H1 (cell line): Measurements from ENCODE around the gene HMGN3. TPM values are rescaled to one million over a fixed set of nuclear protein-coding genes. Genes with fewer than 3 reads are reported as not detected.

Experiments
- CTCF ChIA-PET: fragments of 300-600 bp; sonication (Branson Sonifier 250); formaldehyde crosslinking; loops from one replicate; lab custom pipeline; 2021; ENCODE audit not compliant: partially characterized antibody; lab: Charles Lee
- POLR2A ChIA-PET: fragments of 300-600 bp; sonication (Branson Sonifier 250); formaldehyde crosslinking; loops from one replicate; lab custom pipeline; 2021; ENCODE audit warnings: inconsistent platforms; ENCODE audit not compliant: partially characterized antibody; lab: Charles Lee
- DNase-seq, 2 experiments: peaks; one replicate each; pipeline versions ENCODE4 v3.0.0 to v3.0.0-alpha.2; 2010 to 2022; ENCODE audit warnings: low spot score in 2 of 2, low read depth in 1 of 2, mixed read lengths in 1 of 2
- FAIRE-seq: peaks from 2 replicates; lab custom pipeline; 2011; peaks lifted over from hg19 to GRCh38; lab: Jason Lieb, UNC
- H2AFZ ChIP-seq: 2 replicates; pipeline ENCODE4 v1.8.1; 2012; ENCODE audit warnings: low read length, inconsistent platforms
- H2AK5ac ChIP-seq: 2 replicates; pipeline ENCODE4 v1.6.1; 2013; ENCODE audit warnings: low read depth, low read length
- H2BK120ac ChIP-seq: replicated peaks from 2 replicates; pipeline ENCODE3; 2013; ENCODE audit warnings: low read depth, low read length, inconsistent platforms
- H2BK12ac ChIP-seq: 2 replicates; pipeline ENCODE4 v1.6.1; 2013; ENCODE audit warnings: low read depth, low read length
- H2BK15ac ChIP-seq: 2 replicates; pipeline ENCODE4 v1.6.1; 2013; ENCODE audit warnings: low read length
- H2BK20ac ChIP-seq: 2 replicates; pipeline ENCODE4 v1.6.1; 2013; ENCODE audit warnings: low read length
- H2BK5ac ChIP-seq: 2 replicates; pipeline ENCODE4 v1.6.1; 2013; ENCODE audit warnings: low read depth, low read length
- H3K14ac ChIP-seq: 2 replicates; pipeline ENCODE4 v1.6.1; 2013; ENCODE audit warnings: inconsistent platforms; ENCODE audit not compliant: insufficient read length
- H3K18ac ChIP-seq: 2 replicates; pipeline ENCODE4 v1.6.1; 2013; ENCODE audit warnings: low read length; ENCODE audit errors: extremely low read depth
- H3K23ac ChIP-seq: 2 replicates; pipeline ENCODE4 v1.6.1; 2013; ENCODE audit warnings: inconsistent platforms; ENCODE audit not compliant: insufficient read length
- H3K23me2 ChIP-seq: 2 replicates; pipeline ENCODE4 v1.6.1; 2013; ENCODE audit warnings: low read depth, low read length
- H3K27ac ChIP-seq: 2 replicates; pipeline ENCODE4 v1.6.1; 2011; ENCODE audit warnings: low read depth, low read length, inconsistent platforms
- H3K27me3 ChIP-seq, 4 experiments: replicated peaks in 1 of 4; 1 replicate in 1 of 4; 2 replicates in 3 of 4; pipeline versions ENCODE4 v1.6.1 to v1.8.1; 2011 to 2013; ENCODE audit warnings: low read length in 3 of 4, mild to moderate bottlenecking in 3 of 4, inconsistent platforms in 2 of 4, mixed read lengths in 2 of 4, moderate library complexity in 1 of 4; ENCODE audit not compliant: control insufficient read depth in 3 of 4, insufficient read depth in 3 of 4; ENCODE audit errors: extremely low read depth in 1 of 4
- H3K36me3 ChIP-seq, 4 experiments: 2 replicates each; pipeline versions ENCODE4 v1.6.1 to v1.8.1; 2011 to 2013; ENCODE audit warnings: mild to moderate bottlenecking in 4 of 4, low read length in 3 of 4, moderate library complexity in 2 of 4, control low read depth in 1 of 4, inconsistent platforms in 1 of 4; ENCODE audit not compliant: insufficient read depth in 4 of 4, control insufficient read depth in 2 of 4
- H3K4ac ChIP-seq: replicated peaks from 2 replicates; pipeline ENCODE3; 2013; ENCODE audit warnings: low read length, low read depth, mixed read lengths, inconsistent platforms; ENCODE audit not compliant: insufficient read length
- H3K4me1 ChIP-seq, 4 experiments: replicated peaks in 1 of 4; 1 replicate in 1 of 4; 2 replicates in 3 of 4; pipeline versions ENCODE4 v1.6.1 to v1.8.1; 2011 to 2013; ENCODE audit warnings: low read length in 3 of 4, inconsistent platforms in 2 of 4, mixed read lengths in 1 of 4; ENCODE audit not compliant: insufficient read depth in 4 of 4, control insufficient read depth in 3 of 4
- H3K4me2 ChIP-seq, 2 experiments: 2 replicates each; pipeline versions ENCODE4 v1.6.1 to v1.8.1; 2011 to 2013; ENCODE audit warnings: low read depth in 2 of 2, low read length in 2 of 2, control low read depth in 1 of 2, inconsistent platforms in 1 of 2, mild to moderate bottlenecking in 1 of 2; ENCODE audit not compliant: insufficient read depth in 1 of 2
- H3K4me3 ChIP-seq, 4 experiments: fragments of 200-600, 300-600 bp in 1 of 4; sonication (generic), shearing (Covaris generic), sonication (Bioruptor Twin) in 1 of 4; 2 replicates each; pipeline versions ENCODE4 v1.5.1 to v1.8.1; 2011 to 2016; ENCODE audit warnings: low read length in 4 of 4, low read depth in 3 of 4, control low read depth in 2 of 4, inconsistent platforms in 2 of 4, mild to moderate bottlenecking in 2 of 4, mixed read lengths in 1 of 4, moderate library complexity in 1 of 4; ENCODE audit not compliant: insufficient read depth in 2 of 4; ENCODE audit errors: extremely low read depth in 1 of 4
- H3K56ac ChIP-seq: replicated peaks from 2 replicates; pipeline ENCODE3; 2013; ENCODE audit warnings: low read depth, mild to moderate bottlenecking, mixed read lengths, low read length, inconsistent platforms; ENCODE audit not compliant: insufficient read length
- H3K79me1 ChIP-seq: 2 replicates; pipeline ENCODE4 v1.6.1; 2013; ENCODE audit warnings: low read depth, low read length, control low read depth
- H3K79me2 ChIP-seq, 2 experiments: 2 replicates each; pipeline versions ENCODE4 v1.6.1 to v1.8.1; 2012 to 2013; ENCODE audit warnings: low read length in 2 of 2, mild to moderate bottlenecking in 2 of 2, inconsistent platforms in 1 of 2; ENCODE audit not compliant: insufficient read depth in 2 of 2, control insufficient read depth in 1 of 2
- H3K9ac ChIP-seq, 4 experiments: replicated peaks in 1 of 4; 1 replicate in 1 of 4; 2 replicates in 3 of 4; pipeline versions ENCODE4 v1.6.1 to v1.8.1; 2011 to 2013; ENCODE audit warnings: low read depth in 3 of 4, low read length in 3 of 4, control low read depth in 2 of 4, mild to moderate bottlenecking in 2 of 4, moderate library complexity in 2 of 4, inconsistent platforms in 1 of 4; ENCODE audit errors: extremely low read depth in 1 of 4
- H3K9me3 ChIP-seq, 2 experiments: 2 replicates each; pipeline versions ENCODE4 v1.6.1 to v1.8.1; 2012 to 2013; ENCODE audit warnings: mild to moderate bottlenecking in 2 of 2, moderate library complexity in 2 of 2, control low read depth in 1 of 2, inconsistent platforms in 1 of 2, low read depth in 1 of 2, low read length in 1 of 2, mixed read lengths in 1 of 2; ENCODE audit not compliant: insufficient read depth in 2 of 2
- H4K20me1 ChIP-seq, 2 experiments: replicated peaks in 1 of 2; 2 replicates each; pipeline versions ENCODE3 to v1.8.1; 2011 to 2013; ENCODE audit warnings: inconsistent platforms in 2 of 2, low read length in 2 of 2, mild to moderate bottlenecking in 1 of 2; ENCODE audit not compliant: insufficient read depth in 2 of 2, control insufficient read depth in 1 of 2
- H4K5ac ChIP-seq: 2 replicates; pipeline ENCODE4 v1.6.1; 2013; ENCODE audit warnings: low read length, low read depth, mixed read lengths, inconsistent platforms; ENCODE audit not compliant: insufficient read length
- H4K8ac ChIP-seq: 2 replicates; pipeline ENCODE4 v1.8.0; 2013; ENCODE audit warnings: mild to moderate bottlenecking, moderate library complexity, low read length, inconsistent platforms; ENCODE audit not compliant: insufficient read depth; ENCODE audit errors: extremely low read depth
- H4K91ac ChIP-seq: replicated peaks from 2 replicates; pipeline ENCODE3; 2013; ENCODE audit warnings: low read length, mixed read lengths, inconsistent platforms; ENCODE audit not compliant: insufficient read length
- BRCA1 ChIP-seq: IDR thresholded peaks from 2 replicates; pipeline ENCODE4 v1.6.1; 2012; ENCODE audit warnings: low read depth, low read length, improper control_type of control experiment
- CHD1 ChIP-seq: IDR thresholded peaks from 2 replicates; pipeline ENCODE4 v1.6.1; 2012; ENCODE audit warnings: low read depth, low read length, improper control_type of control experiment
- CHD2 ChIP-seq: IDR thresholded peaks from 2 replicates; pipeline ENCODE4 v1.6.1; 2012; ENCODE audit warnings: low read length, improper control_type of control experiment
- CTBP2 ChIP-seq: IDR thresholded peaks from 2 replicates; pipeline ENCODE4 v1.7.0; 2011; ENCODE audit warnings: borderline replicate concordance, mild to moderate bottlenecking, moderate library complexity, mixed read lengths, low read length; ENCODE audit not compliant: insufficient read depth, insufficient read length
- EGR1 ChIP-seq: IDR thresholded peaks from 2 replicates; pipeline ENCODE4 v1.6.1; 2011; ENCODE audit warnings: low read depth, low read length, borderline replicate concordance
- JUN ChIP-seq: IDR thresholded peaks from 2 replicates; pipeline ENCODE4 v1.6.1; 2011; ENCODE audit warnings: low read depth, mild to moderate bottlenecking, improper control_type of control experiment, low read length
- NRF1 ChIP-seq: IDR thresholded peaks from 2 replicates; pipeline ENCODE4 v1.6.1; 2011; ENCODE audit warnings: mild to moderate bottlenecking, low read depth, low read length, improper control_type of control experiment
- POLR2A ChIP-seq, 2 experiments: IDR thresholded peaks; 1 replicate in 1 of 2; 2 replicates in 1 of 2; pipeline ENCODE4 v1.6.1; 2011; ENCODE audit warnings: low read depth in 2 of 2, low read length in 2 of 2, mild to moderate bottlenecking in 2 of 2; ENCODE audit errors: control extremely low read depth in 1 of 2
- SIN3A ChIP-seq, 2 experiments: IDR thresholded peaks in 1 of 2; conservative IDR thresholded peaks in 1 of 2; 2 replicates each; pipeline ENCODE4 v1.6.1; 2011 to 2012; ENCODE audit warnings: low read length in 2 of 2, improper control_type of control experiment in 1 of 2, low read depth in 1 of 2, mild to moderate bottlenecking in 1 of 2
- SUZ12 ChIP-seq: fragments of 200-600 bp; sonication (generic); IDR thresholded peaks from 2 replicates; pipeline ENCODE4 v1.6.1; 2012; ENCODE audit warnings: mild to moderate bottlenecking, inconsistent platforms, low read length, moderate library complexity, mixed read lengths
- TAF1 ChIP-seq: IDR thresholded peaks from 2 replicates; pipeline ENCODE4 v1.6.1; 2011; ENCODE audit warnings: mild to moderate bottlenecking, low read depth, low read length
- TAF7 ChIP-seq: optimal IDR thresholded peaks from 2 replicates; pipeline ENCODE3; 2011; ENCODE audit warnings: low read depth, mild to moderate bottlenecking, inconsistent platforms, low read length, moderate library complexity, borderline replicate concordance
- WGBS, 2 experiments: shearing (Covaris generic) in 1 of 2; methylation state at CpG; one replicate each; pipeline versions ENCODE4 v1.1.6 to v1.1.7; 2013 to 2015; ENCODE audit warnings: low lambda C conversion rate in 2 of 2, mixed read lengths in 2 of 2, inconsistent platforms in 1 of 2, low coverage in 1 of 2, missing lambda C conversion rate in 1 of 2; ENCODE audit not compliant: insufficient replicate concordance in 2 of 2, insufficient coverage in 1 of 2, insufficient read length in 1 of 2; ENCODE audit errors: extremely low coverage in 1 of 2, missing lambda C conversion rate in 1 of 2; 5-methylcytosine and 5-hydroxymethylcytosine counted together
- polyA plus RNA-seq, 7 experiments: library from polyadenylated mRNA; depleted of rRNA in 3 of 7; stranded (reverse) in 5 of 7; unstranded in 2 of 7; fragments of >200 nt in 5 of 7; fragments of 200-250 nt in 2 of 7; gene quantifications; 1 replicate in 5 of 7; 2 replicates in 1 of 7; 4 replicates in 1 of 7; pipeline versions ENCODE4 v1.2.1 to v1.2.3, GENCODE V29; 2011 to 2013; ENCODE audit warnings: missing spikeins in 2 of 7, mixed read lengths in 2 of 7
- total RNA-seq: library from RNA; stranded (reverse); fragmentation: NEBNext Ultra II Directional; extraction: Animal tissue kit (Norgen Biotek cat#: 25700); gene quantifications from 2 replicates; pipeline ENCODE4 v1.2.1, GENCODE V29; 2021
- TF ChIP-seq, protein P1 (sequence below): IDR thresholded peaks from 2 replicates; pipeline ENCODE4 v1.6.1; 2012; ENCODE audit warnings: inconsistent platforms

Gene HMGN3
- total and polyA plus RNA-seq, 2 of the 8 experiments (the other 6 are each of a cell fraction or from before 2014, with no cell fraction given): 84.4 to 167 TPM

DNA sequence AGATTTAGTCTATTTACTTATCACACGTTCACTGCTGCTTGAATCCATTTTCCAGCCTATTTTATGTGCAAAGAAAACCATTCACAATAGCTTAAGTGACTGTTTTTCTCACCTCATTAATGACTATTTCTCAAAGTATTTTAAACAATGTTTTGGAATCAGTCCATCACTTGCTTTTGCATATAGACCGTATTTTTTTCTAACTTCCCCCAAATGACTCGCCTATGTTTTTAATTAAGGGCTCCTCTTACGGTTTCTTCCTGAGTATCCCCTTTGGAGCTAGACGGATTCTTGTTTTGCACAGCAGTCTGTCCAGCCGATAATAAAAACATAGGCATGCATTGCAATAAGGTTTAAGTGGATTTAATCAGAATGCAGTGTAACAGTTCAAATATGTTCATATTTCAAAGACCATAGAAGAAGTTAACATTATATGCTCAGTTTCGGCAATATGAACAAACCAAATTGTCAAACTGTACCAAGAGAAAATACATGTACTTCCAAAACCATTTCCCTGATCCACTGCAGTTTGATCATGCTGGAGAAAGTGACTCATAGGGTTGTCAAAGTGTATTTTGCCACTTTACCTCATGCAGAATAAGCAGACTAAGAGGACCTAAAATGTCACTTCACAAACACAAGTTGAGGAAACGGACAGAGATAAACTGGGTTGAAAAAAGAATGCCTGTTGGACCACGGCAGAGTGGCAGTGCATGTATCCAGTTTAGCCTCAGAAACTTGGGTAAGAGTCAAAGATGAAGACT is 66.4 kb downstream of the HMGN3 start:
- no peak overlapping the region for H3K14ac ChIP-seq
- no peak for TF ChIP-seq CHD2
- no peak for TF ChIP-seq POLR2A (IDR thresholded peaks at IDR 0.05; ENCODE audit: control extremely low read depth in 1 of 2, low read depth in 2 of 2, low read length in 2 of 2)
- no peak for TF ChIP-seq JUN
- no peak for TF ChIP-seq TAF1
- TF ChIP-seq NRF1: no peak
- TF ChIP-seq, protein P1, sequence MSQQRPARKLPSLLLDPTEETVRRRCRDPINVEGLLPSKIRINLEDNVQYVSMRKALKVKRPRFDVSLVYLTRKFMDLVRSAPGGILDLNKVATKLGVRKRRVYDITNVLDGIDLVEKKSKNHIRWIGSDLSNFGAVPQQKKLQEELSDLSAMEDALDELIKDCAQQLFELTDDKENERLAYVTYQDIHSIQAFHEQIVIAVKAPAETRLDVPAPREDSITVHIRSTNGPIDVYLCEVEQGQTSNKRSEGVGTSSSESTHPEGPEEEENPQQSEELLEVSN: no peak
- TF ChIP-seq EGR1: no peak
- TF ChIP-seq SIN3A (conservative IDR thresholded peaks at IDR 0.05 in 1 of 2, IDR thresholded peaks at IDR 0.05 in 1 of 2; ENCODE audit: low read depth in 1 of 2, low read length in 2 of 2): no peak
- no peak for TF ChIP-seq SUZ12
- TF ChIP-seq BRCA1: no peak
- no peak for TF ChIP-seq CHD1
- TF ChIP-seq TAF7: no peak
- TF ChIP-seq CTBP2: no peak

More for the DNA sequence above, 66.4 kb downstream of the HMGN3 start:
- Histone ChIP-seq H3K79me2 (no peaks in the 10 kb centered on the region), H3K79me1 (no peaks in the 10 kb centered on the region), H3K27ac (no peak overlapping the region), H2BK20ac (no peak overlapping the region), H3K4me3 (no peak overlapping the region), H4K8ac (no peak overlapping the region), H3K9me3 (no peaks in the 10 kb centered on the region; a peak in 1 of 4 replicates), H3K4ac (no peak overlapping the region), H3K4me2 (no peak overlapping the region), H4K20me1 (no peaks in the 10 kb centered on the region), H3K9ac (no peak overlapping the region), H2BK5ac (no peak overlapping the region), H4K5ac (no peak overlapping the region), H3K36me3 (no peaks in the 10 kb centered on the region), H3K23ac (no peak overlapping the region), H3K4me1 (no peaks in the 10 kb centered on the region), H3K18ac (no peak overlapping the region), H3K27me3 (no peaks in the 10 kb centered on the region), H3K56ac (no peak overlapping the region), H2BK120ac (no peak overlapping the region), H4K91ac (no peak overlapping the region), H2BK15ac (no peak overlapping the region), H2AK5ac (no peak overlapping the region), H3K23me2 (no peaks in the 10 kb centered on the region), H2BK12ac (no peak overlapping the region), H2AFZ (0 out of 2 replicates have a peak overlapping the region, but pooled peaks have one; percentile 34)
- POLR2A ChIA-PET: no interaction called here
- CTCF ChIA-PET: no interaction called here
- no peak for DNase-seq
- 81% methylated on average over 9 of the region's 9 CpGs; no CpG with 5 or more reads in 1 of the 2 experiments for WGBS, 2 experiments
- FAIRE-seq: no peak
